A673 (cell line): Measurements from ENCODE around the gene MRPL37.

Source experiments
- CTCF ChIP-seq: fragments of 300-800, 200-600 bp; sonication (generic); conservative IDR thresholded peaks from 2 replicates; pipeline ENCODE4 v1.5.1; 2017; ENCODE audit warnings: low read depth, mild to moderate bottlenecking, antibody characterized with exemption, low read length, moderate library complexity, mixed read lengths
- EZH2 ChIP-seq: fragments of 200-600 bp; sonication (generic); IDR thresholded peaks from 2 replicates; pipeline ENCODE4 v1.6.1; 2017; ENCODE audit warnings: borderline replicate concordance, low read depth, mild to moderate bottlenecking, mixed read lengths, antibody characterized with exemption, low read length; ENCODE audit not compliant: poor library complexity, severe bottlenecking

- TF ChIP-seq CTCF (no peak), EZH2 (no peak)
Observed at GRCh38 chr1:54169068-54169467, 30.9 kb upstream of the MRPL37 start.
